Cardiac septum (tissue), 1 donor: ENCODE measurements around the gene CHAT. TPM values are rescaled to one million over a fixed set of nuclear protein-coding genes. Genes with fewer than 3 reads are reported as not detected.

Source experiments
- DNase-seq: peaks from one replicate; pipeline ENCODE4 v3.0.0-alpha.2; 2020; ENCODE audit warnings: low spot score
- intact Hi-C: fragments of 100-400 bp; cut with DNase I; formaldehyde crosslinking; loops from one replicate; pipeline ENCODE4 v1.14.0; 2022
- total RNA-seq: library from RNA; stranded (reverse); fragmentation: NEBNext Ultra II Directional; extraction: Animal tissue kit (Norgen Biotek cat#: 25700); gene quantifications from one replicate; pipeline ENCODE4 v1.2.1, GENCODE V29; 2021
- donor health status: DM: no; HTN: no; CAD: no.

Gene CHAT
- total RNA-seq, 1 donor from 2014 or later: not detected

- DNase-seq: peak; percentile 19
- intact Hi-C loops: no loop called here
Measured at GRCh38 chr10:49621561-49621960, 7.7 kb downstream of the CHAT start.

GRCh38 chr10:49622426-49623425 lies 8.9 kb downstream of the CHAT start:
- intact Hi-C loops: no loop called here

GRCh38 chr10:49624629-49625028 lies 10.8 kb downstream of the CHAT start:
- intact Hi-C loops: no loop called here
- peak; percentile 24 for DNase-seq

More at GRCh38 chr10:49622426-49623425, 8.9 kb downstream of the CHAT start:
- peak; percentile 24 for DNase-seq

GRCh38 chr10:49625411-49625810 lies 11.6 kb downstream of the CHAT start:
- intact Hi-C loops: no loop called here

GRCh38 chr10:49627038-49627437 lies 13.2 kb downstream of the CHAT start:
- DNase-seq: peak; percentile 27
- intact Hi-C loops: no loop called here

More at GRCh38 chr10:49625411-49625810, 11.6 kb downstream of the CHAT start:
- DNase-seq: peak; percentile 60

GRCh38 chr10:49627644-49628247 lies 13.9 kb downstream of the CHAT start:
- peak; percentile 53 for DNase-seq
- intact Hi-C loops: no loop called here

GRCh38 chr10:49628599-49628998 lies 14.8 kb downstream of the CHAT start:
- peak; percentile 29 for DNase-seq
- intact Hi-C loops: no loop called here

- DNase-seq: peak; percentile 22
- intact Hi-C loops: no loop called here
Measured at GRCh38 chr10:49629431-49629881, 15.6 kb downstream of the CHAT start.

GRCh38 chr10:49631975-49632374 lies 18.1 kb downstream of the CHAT start:
- peak; percentile 38 for DNase-seq
- intact Hi-C loops: no loop called here

GRCh38 chr10:49632406-49633317 lies 18.8 kb downstream of the CHAT start:
- DNase-seq: peak; percentile 55
- intact Hi-C loops: no loop called here

GRCh38 chr10:49633327-49634068 lies 19.7 kb downstream of the CHAT start:
- intact Hi-C loops: no loop called here
- peak; percentile 43 for DNase-seq

- peak; percentile 49 for DNase-seq
- intact Hi-C loops: no loop called here
Measured at GRCh38 chr10:49634069-49634660, 20.3 kb downstream of the CHAT start.

GRCh38 chr10:49642311-49642710 lies 28.5 kb downstream of the CHAT start:
- peak; percentile 47 for DNase-seq
- intact Hi-C loops: no loop called here

- DNase-seq: peak; percentile 73
Measured at GRCh38 chr10:49643241-49644034, 29.6 kb downstream of the CHAT start.

GRCh38 chr10:49644035-49644646 lies 30.3 kb downstream of the CHAT start:
- intact Hi-C loops: no loop called here

More at GRCh38 chr10:49643241-49644034, 29.6 kb downstream of the CHAT start:
- intact Hi-C loops: no loop called here

GRCh38 chr10:49645417-49645816 lies 31.6 kb downstream of the CHAT start:
- DNase-seq: peak; percentile 43
- intact Hi-C loops: no loop called here

More at GRCh38 chr10:49644035-49644646, 30.3 kb downstream of the CHAT start:
- peak; percentile 14 for DNase-seq
